ENCODE results near the gene ARHGEF10L.
A peak's percentile ranks its signal among the peaks of the same experiment; 100 is the strongest.

Gene ARHGEF10L

GRCh38 chr1:17531343-17531681 lies 8.2 kb upstream of the ARHGEF10L start:
- Histone ChIP-seq H3K4me3 (ENCODE audit: low read depth, low read length) (no peak overlapping the region), H3K4me1 (ENCODE audit: control insufficient read depth, insufficient read depth, low read length) (no peaks in the 10 kb centered on the region; the same call in 1 of the 2 replicates), H3K36me3 (ENCODE audit: control insufficient read depth in 2 of 2, insufficient read depth in 1 of 2, low read length in 2 of 2) (no peaks in the 10 kb centered on the region), H3K27ac (ENCODE audit: extremely low read depth, low read depth, low read length) (no peak overlapping the region), H3K9me3 (ENCODE audit: control insufficient read depth, insufficient read depth, low read depth, low read length) (no peaks in the 10 kb centered on the region)
- TF ChIP-seq ZNF768 (tag by site-specific recombination; IDR thresholded peaks at IDR 0.05) (peak; percentile 94; the same call in 1 of the 2 replicates), ZNF580 (tag by site-specific recombination; IDR thresholded peaks at IDR 0.05) (peak; percentile 65), ZIC2 (tag by site-specific recombination; IDR thresholded peaks at IDR 0.05) (no peak), ZNF433 (tag by site-specific recombination; IDR thresholded peaks at IDR 0.05; ENCODE audit: low read depth) (no peak), ZNF114 (tag by site-specific recombination; IDR thresholded peaks at IDR 0.05) (no peak)
- TF ChIP-seq, protein P1, sequence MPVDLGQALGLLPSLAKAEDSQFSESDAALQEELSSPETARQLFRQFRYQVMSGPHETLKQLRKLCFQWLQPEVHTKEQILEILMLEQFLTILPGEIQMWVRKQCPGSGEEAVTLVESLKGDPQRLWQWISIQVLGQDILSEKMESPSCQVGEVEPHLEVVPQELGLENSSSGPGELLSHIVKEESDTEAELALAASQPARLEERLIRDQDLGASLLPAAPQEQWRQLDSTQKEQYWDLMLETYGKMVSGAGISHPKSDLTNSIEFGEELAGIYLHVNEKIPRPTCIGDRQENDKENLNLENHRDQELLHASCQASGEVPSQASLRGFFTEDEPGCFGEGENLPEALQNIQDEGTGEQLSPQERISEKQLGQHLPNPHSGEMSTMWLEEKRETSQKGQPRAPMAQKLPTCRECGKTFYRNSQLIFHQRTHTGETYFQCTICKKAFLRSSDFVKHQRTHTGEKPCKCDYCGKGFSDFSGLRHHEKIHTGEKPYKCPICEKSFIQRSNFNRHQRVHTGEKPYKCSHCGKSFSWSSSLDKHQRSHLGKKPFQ (tag by site-specific recombination; IDR thresholded peaks at IDR 0.05) = peak; percentile 82
- ChIA-PET POLR2A (no interaction called here), CTCF (interaction anchor here (1.1 to 2.7 kb wide), 3 partner anchors 10 to 37 kb away, joined by 3 to 20 read pairs (median 3); no protein-coding TSS in a partner anchor)

- Histone ChIP-seq H3K36me3 (ENCODE audit: control insufficient read depth in 2 of 2, insufficient read depth in 1 of 2, low read length in 2 of 2) (no peaks in the 10 kb centered on the region), H3K9me3 (ENCODE audit: control insufficient read depth, insufficient read depth, low read depth, low read length) (no peaks in the 10 kb centered on the region), H3K4me1 (ENCODE audit: control insufficient read depth, insufficient read depth, low read length) (no peaks in the 10 kb centered on the region; the same call in 1 of the 2 replicates), H3K4me3 (ENCODE audit: low read depth, low read length) (no peak overlapping the region), H3K27ac (ENCODE audit: extremely low read depth, low read depth, low read length) (peak overlapping the region; percentile 25; the same call in 1 of the 2 replicates)
- CTCF ChIA-PET = interaction anchor here (0.6 to 2.7 kb wide), 5 partner anchors 11 to 1024 kb away, joined by 3 to 20 read pairs (median 3); no protein-coding TSS in a partner anchor
- POLR2A ChIA-PET = no interaction called here
- TF ChIP-seq ZBTB48 (tag by site-specific recombination; IDR thresholded peaks at IDR 0.05) (peak; percentile 77), GLIS1 (tag by site-specific recombination; IDR thresholded peaks at IDR 0.05) (peak; percentile 96), OSR2 (tag by site-specific recombination; IDR thresholded peaks at IDR 0.05) (peak; percentile 84), ZFP41 (tag by site-specific recombination; IDR thresholded peaks at IDR 0.05; ENCODE audit: borderline replicate concordance) (no peak), ZBTB20 (tag by site-specific recombination; IDR thresholded peaks at IDR 0.05) (no peak), ZIC2 (tag by site-specific recombination; IDR thresholded peaks at IDR 0.05) (peak; percentile 95), SP7 (tag by site-specific recombination; IDR thresholded peaks at IDR 0.05) (0 out of 2 replicates have a peak, but pooled peaks have one; percentile 18), PRDM4 (tag by site-specific recombination; IDR thresholded peaks at IDR 0.05) (peak; percentile 52; the same call in 1 of the 2 replicates), ZNF600 (tag by site-specific recombination; IDR thresholded peaks at IDR 0.05) (peak; percentile 30; the same call in 1 of the 2 replicates), ZNF561 (tag by site-specific recombination; IDR thresholded peaks at IDR 0.05; ENCODE audit: borderline replicate concordance) (peak; percentile 46; the same call in 1 of the 2 replicates), ZNF843 (tag by site-specific recombination; IDR thresholded peaks at IDR 0.05) (0 out of 2 replicates have a peak, but pooled peaks have one; percentile 19), ZXDB (tag by site-specific recombination; IDR thresholded peaks at IDR 0.05) (0 out of 2 replicates have a peak, but pooled peaks have one; percentile 40), PRDM10 (tag by site-specific recombination; IDR thresholded peaks at IDR 0.05) (no peak), ZNF341 (tag by site-specific recombination; IDR thresholded peaks at IDR 0.05; ENCODE audit: low read depth) (peak; percentile 45; the same call in 1 of the 2 replicates)
- TF ChIP-seq, protein P2, sequence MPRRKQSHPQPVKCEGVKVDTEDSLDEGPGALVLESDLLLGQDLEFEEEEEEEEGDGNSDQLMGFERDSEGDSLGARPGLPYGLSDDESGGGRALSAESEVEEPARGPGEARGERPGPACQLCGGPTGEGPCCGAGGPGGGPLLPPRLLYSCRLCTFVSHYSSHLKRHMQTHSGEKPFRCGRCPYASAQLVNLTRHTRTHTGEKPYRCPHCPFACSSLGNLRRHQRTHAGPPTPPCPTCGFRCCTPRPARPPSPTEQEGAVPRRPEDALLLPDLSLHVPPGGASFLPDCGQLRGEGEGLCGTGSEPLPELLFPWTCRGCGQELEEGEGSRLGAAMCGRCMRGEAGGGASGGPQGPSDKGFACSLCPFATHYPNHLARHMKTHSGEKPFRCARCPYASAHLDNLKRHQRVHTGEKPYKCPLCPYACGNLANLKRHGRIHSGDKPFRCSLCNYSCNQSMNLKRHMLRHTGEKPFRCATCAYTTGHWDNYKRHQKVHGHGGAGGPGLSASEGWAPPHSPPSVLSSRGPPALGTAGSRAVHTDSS (tag by site-specific recombination; IDR thresholded peaks at IDR 0.05) = 0 out of 2 replicates have a peak, but pooled peaks have one; percentile 20
- TF ChIP-seq, protein P3, sequence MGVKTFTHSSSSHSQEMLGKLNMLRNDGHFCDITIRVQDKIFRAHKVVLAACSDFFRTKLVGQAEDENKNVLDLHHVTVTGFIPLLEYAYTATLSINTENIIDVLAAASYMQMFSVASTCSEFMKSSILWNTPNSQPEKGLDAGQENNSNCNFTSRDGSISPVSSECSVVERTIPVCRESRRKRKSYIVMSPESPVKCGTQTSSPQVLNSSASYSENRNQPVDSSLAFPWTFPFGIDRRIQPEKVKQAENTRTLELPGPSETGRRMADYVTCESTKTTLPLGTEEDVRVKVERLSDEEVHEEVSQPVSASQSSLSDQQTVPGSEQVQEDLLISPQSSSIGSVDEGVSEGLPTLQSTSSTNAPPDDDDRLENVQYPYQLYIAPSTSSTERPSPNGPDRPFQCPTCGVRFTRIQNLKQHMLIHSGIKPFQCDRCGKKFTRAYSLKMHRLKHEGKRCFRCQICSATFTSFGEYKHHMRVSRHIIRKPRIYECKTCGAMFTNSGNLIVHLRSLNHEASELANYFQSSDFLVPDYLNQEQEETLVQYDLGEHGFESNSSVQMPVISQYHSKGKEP (tag by site-specific recombination; IDR thresholded peaks at IDR 0.05) = 0 out of 2 replicates have a peak, but pooled peaks have one; percentile 29
Observed at GRCh38 chr1:17531682-17532487, 7.6 kb upstream of the ARHGEF10L start.
